Measurements from ENCODE around the gene LRP5.
"Not testable (repeated sequence)": the region's sequence is repeated elsewhere in the genome, so short reads cannot be mapped to it uniquely, and the experiment has no call there.

The LRP5 gene

GRCh38 chr11:68446046-68446725 lies 133.8 kb downstream of the LRP5 start:
- DNase-seq: no peak

GRCh38 chr11:68447015-68447801 lies 134.8 kb downstream of the LRP5 start:
- DNase-seq: peak; percentile 18

GRCh38 chr11:68447914-68448313 lies 135.5 kb downstream of the LRP5 start:
- not testable (repeated sequence) for DNase-seq

GRCh38 chr11:68448604-68449011 lies 136.2 kb downstream of the LRP5 start:
- DNase-seq: no peak

DNA sequence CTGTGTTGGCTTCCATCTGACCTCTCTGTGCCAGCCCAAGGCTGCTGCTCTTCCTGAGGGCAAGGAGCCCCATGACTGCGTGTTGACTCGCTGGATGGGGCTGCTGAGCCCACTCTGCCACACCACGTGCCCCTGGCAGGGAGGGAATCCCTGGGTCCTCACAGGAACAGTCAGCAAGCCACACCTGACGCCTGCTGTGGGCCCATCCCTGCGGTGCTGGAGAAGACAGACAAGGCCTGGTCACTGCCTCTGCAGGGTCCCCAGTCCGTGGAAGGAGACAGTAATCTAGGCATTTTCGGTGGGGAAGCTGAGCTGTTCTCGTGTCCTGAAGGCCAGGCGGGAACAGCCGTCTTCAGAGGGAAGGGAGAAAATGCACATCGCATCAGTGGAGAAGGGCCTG lies 137.6 kb downstream of the LRP5 start:
- no peak for DNase-seq

DNA sequence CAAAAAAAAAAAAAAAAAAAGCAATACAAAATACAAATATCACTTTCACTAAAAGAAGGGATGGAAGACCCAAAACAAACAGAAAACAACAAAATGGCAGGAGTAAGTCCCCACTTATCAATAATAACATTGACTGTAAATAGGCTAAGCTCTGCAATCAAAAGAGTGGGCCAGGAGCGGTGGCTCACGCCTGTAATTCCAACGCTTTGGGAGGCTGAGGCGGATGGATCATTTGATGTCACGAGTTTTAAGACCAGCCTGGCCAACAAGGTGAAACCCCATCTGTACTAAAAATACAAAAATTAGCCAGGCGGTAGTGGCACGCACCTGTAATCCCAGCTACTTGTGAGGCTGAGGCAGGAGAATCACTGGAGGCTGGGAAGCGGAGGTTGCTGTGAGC lies 138.3 kb downstream of the LRP5 start:
- no peak for DNase-seq

DNA sequence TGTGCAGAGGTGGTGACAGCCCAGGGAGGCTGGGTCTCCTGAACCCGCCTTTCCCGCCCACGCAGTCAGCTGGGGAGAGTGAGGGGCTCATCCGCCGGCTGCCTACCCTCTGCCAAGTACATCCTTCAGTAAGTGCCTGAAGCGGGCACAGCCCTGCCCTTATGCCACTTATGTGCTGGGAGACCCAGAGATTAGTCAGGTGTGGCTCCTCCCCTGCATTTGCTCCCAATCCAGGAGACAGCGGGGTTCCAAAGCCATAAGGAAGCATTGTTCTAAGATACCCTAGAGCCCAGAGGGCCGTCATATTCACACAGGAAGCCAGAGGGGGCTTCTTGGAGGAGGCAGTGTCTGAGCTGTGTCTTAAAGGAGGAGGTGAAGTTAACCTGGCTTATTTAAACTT lies 142.4 kb downstream of the LRP5 start:
- DNase-seq: no peak

DNA sequence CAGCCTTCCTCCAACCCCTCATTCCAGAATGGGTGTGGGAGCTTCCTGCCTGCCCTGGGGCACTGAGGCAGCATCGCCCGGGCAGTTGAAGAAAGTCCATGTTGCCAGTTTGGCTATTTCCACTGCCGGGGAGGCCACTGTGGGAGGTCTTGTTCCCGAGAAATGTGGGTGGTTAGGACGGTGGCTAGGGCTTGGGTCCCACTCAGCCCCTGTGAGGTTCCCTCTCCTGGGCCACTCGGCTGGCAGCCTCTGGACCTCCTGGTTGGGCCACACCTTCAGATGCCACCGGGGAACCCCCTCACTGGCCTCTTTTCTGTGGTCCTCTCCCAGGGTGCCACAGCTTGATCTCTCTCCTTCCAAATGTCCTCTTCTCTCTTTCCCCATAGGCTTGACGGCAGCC lies 143.1 kb downstream of the LRP5 start:
- no peak for DNase-seq

- no peak for DNase-seq
Measured at GRCh38 chr11:68457216-68457897, 145.0 kb downstream of the LRP5 start.

- no peak for DNase-seq
Measured at GRCh38 chr11:68457898-68458249, 145.5 kb downstream of the LRP5 start.

DNA sequence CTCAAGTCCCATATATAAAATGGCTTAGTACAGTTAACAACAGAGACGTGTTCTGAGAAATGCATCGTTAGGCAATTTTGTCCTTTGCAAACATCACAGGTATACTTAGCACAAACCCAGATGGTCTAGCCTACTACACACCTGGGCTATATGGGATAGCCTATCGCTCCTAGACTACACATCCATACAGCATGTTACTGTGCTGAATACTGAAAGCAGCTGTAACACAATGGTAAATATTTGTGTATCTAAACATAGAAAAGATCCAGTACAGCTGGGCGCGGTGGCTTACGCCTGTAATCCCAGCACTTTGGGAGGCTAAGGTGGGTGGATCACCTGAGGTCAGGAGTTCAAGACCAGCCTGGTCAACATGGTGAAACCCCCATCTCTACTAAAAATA lies 145.9 kb downstream of the LRP5 start:
- not testable (repeated sequence) for DNase-seq

- DNase-seq: peak; percentile 98
Measured at GRCh38 chr11:68459886-68460740, 147.7 kb downstream of the LRP5 start.

GRCh38 chr11:68460741-68461574 lies 148.6 kb downstream of the LRP5 start, which contains the start of gene PPP6R3:
Gene PPP6R3 (plus strand): TSS chr11:68460752. CDS start chr11:68537665, 76,913 bp downstream.
- no peak for DNase-seq

DNA sequence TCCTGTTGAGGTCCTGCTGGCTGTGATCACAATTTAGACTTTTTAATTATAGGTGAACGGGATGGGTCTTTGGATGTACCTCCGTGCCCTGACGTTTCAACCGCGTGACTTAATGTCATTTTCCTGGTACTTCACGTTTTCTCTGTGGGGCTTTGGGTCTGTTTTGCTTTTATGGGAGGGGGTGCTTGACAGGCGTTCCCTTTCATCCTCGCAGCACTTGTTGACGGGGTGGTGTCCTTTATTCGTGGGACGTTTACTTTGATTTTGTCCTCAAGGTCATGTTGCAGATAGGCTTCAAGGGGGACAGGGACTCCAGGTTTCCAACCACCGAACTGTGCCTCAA lies 149.2 kb downstream of the LRP5 start:
- no peak for DNase-seq

DNA sequence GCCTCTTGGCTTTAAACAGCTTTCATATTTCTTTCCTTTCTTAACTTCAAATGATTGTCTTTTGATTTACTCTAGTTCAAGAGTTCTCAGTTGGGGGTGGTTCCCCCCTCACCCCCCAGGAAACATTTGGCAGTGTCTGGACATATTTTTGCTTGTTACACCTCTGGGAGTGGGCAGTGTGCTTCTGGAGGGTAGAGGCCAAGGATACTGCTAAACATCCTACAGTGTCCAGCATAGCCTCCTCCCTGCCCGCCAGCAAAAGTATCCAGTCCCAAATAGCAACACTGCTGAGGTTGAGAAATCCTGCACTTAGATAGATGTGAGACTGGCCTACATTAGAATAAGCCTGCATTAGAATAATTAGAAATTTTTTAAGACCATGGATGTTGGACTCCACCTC lies 151.3 kb downstream of the LRP5 start:
- no peak for DNase-seq

GRCh38 chr11:68467201-68467834 lies 154.9 kb downstream of the LRP5 start:
- no peak for DNase-seq

DNA sequence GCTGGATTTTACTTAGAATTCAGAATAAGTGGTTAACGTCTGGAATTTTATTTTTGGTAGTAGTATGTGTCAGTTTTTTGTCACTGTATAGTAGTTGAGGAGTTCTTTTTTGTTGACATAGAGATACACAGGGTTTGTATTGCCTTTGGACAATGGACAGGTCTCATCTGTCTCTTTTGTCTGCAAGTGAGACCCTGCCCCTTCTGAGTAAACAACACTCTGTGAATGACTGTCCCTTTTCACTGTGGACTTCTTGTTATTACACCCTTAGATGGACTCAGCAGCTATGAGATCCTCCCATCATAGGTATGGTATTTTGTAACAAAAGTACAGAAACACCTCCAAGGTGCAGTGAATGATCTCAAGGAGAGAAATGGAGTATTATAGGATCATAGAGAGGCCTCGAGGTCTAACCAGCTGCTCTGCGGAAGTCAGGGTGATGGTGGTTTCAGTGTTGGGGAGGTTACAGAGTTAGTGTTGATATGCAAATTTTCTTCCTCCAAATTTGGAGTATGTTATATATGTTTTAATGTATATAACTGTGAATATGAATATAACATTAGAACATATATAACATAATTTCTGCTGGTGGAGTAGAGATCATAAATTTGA lies 155.9 kb downstream of the LRP5 start:
- no peak for DNase-seq

GRCh38 chr11:68469122-68469521 lies 156.7 kb downstream of the LRP5 start:
- no peak for DNase-seq

DNA sequence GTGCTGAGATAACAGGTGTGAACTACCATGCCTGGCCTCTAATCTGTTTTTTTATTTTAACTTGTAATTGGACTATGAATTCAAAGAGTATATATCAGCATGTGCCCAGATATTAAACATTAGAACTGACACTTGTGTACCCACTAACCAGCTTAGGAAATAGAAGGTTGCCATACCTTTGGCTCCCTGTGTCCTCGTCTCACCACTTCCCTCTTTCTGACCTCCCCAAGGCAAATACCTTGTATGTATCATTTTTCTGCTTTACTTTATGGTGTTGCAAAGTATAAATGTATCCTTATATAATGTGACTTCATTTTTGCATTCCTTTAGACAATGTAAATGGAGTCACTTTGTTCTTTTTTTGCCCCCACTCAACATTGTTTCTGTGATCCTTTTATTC lies 157.3 kb downstream of the LRP5 start:
- no peak for DNase-seq

- DNase-seq: no peak
Measured at GRCh38 chr11:68470304-68470811, 158.0 kb downstream of the LRP5 start.
